Ascending aorta (tissue), 2 donors: ENCODE measurements around the gene ZNF865. TPM values are rescaled to one million over a fixed set of nuclear protein-coding genes. Genes with fewer than 3 reads are reported as not detected.

Experiments
- DNase-seq, 2 donors: peaks; one replicate each; pipeline ENCODE4 v3.0.0-alpha.2; 2019; ENCODE audit warnings: low spot score in 2 of 2
- H3K27ac ChIP-seq, 2 donors: fragments of 200-600 bp; sonication (generic); one replicate each; pipeline ENCODE4 v1.5.1; 2016 to 2017; ENCODE audit warnings: mild to moderate bottlenecking in 1 of 2
- H3K27me3 ChIP-seq: fragments of 200-600 bp; sonication (generic); one replicate; pipeline ENCODE4 v1.5.1; 2017
- H3K36me3 ChIP-seq, 2 donors: fragments of 200-600 bp; sonication (generic); one replicate each; pipeline ENCODE4 v1.5.1; 2016
- H3K4me1 ChIP-seq, 2 donors: fragments of 200-600 bp; sonication (generic); one replicate each; pipeline ENCODE4 v1.5.1; 2016 to 2017; ENCODE audit warnings: mild to moderate bottlenecking in 1 of 2
- H3K4me3 ChIP-seq, 2 donors: fragments of 200-600 bp; sonication (generic); one replicate each; pipeline ENCODE4 v1.5.1; 2016 to 2017; ENCODE audit warnings: mild to moderate bottlenecking in 1 of 2
- H3K9me3 ChIP-seq, 2 donors: fragments of 200-600 bp; sonication (generic); one replicate each; pipeline ENCODE4 v1.5.1; 2016
- intact Hi-C: fragments of 100-400 bp; cut with DNase I; formaldehyde crosslinking; loops from one replicate; pipeline ENCODE4 v1.15.1; 2023
- total RNA-seq: library from RNA; depleted of rRNA; stranded (reverse); fragments of >200 nt; gene quantifications from one replicate; pipeline ENCODE4 v1.1.0, GENCODE V29; 2016
- TF ChIP-seq, protein P1 (sequence below), 3 experiments: fragments of 200-600 bp in 2 of 3; fragments of 450-650 bp in 1 of 3; sonication (generic) in 2 of 3; IDR thresholded peaks; one replicate each; pipeline ENCODE4 v1.5.1; 2016 to 2019; ENCODE audit warnings: antibody characterized with exemption in 3 of 3, mild to moderate bottlenecking in 1 of 3, moderate library complexity in 1 of 3

Gene ZNF865
- total RNA-seq, 1 donor from 2014 or later, result 22.0 TPM

GRCh38 chr19:55643003-55643886 is 37.8 kb downstream of the ZNF865 start, which contains the start of gene ZNF581:
ZNF581 (plus strand) TSS chr19:55643649; CDS start chr19:55644572, 923 bp downstream.
- H3K27me3 ChIP-seq, result no peaks in the 10 kb centered on the region
- H3K27ac ChIP-seq, result peak within 1 kb of the TSS; percentile 89 to 98
- peak within 1 kb of the TSS; percentile 66 to 82 for H3K4me3 ChIP-seq
- H3K36me3 ChIP-seq, result peaks cover 3 to 10% of the 10 kb centered on the region in 2 donors
- no peaks in the 10 kb centered on the region for H3K9me3 ChIP-seq
- H3K4me1 ChIP-seq, result peaks cover 20 to 26% of the 10 kb centered on the region in 2 donors
- intact Hi-C loops, result no loop called here
- DNase-seq, result peak in 1 of 2 donors; percentile 87
- TF ChIP-seq, protein P1, sequence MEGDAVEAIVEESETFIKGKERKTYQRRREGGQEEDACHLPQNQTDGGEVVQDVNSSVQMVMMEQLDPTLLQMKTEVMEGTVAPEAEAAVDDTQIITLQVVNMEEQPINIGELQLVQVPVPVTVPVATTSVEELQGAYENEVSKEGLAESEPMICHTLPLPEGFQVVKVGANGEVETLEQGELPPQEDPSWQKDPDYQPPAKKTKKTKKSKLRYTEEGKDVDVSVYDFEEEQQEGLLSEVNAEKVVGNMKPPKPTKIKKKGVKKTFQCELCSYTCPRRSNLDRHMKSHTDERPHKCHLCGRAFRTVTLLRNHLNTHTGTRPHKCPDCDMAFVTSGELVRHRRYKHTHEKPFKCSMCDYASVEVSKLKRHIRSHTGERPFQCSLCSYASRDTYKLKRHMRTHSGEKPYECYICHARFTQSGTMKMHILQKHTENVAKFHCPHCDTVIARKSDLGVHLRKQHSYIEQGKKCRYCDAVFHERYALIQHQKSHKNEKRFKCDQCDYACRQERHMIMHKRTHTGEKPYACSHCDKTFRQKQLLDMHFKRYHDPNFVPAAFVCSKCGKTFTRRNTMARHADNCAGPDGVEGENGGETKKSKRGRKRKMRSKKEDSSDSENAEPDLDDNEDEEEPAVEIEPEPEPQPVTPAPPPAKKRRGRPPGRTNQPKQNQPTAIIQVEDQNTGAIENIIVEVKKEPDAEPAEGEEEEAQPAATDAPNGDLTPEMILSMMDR (IDR thresholded peaks at IDR 0.05), result no peak

DNA sequence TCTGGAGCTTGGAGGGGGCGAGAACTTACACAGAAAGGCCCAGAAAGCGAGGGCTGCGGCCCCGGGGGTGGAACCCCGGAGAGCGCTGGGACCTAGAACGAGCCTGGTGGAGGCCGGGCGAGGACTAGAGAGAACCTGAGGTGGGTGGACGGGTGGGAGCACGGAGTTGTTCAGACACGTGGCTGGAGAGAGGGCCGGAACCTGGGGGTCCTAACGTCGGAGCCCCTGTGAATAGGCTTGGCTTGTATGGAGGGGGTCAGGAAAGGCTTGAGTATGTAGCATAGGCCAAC is 38.4 kb downstream of the ZNF865 start:
- H3K4me3 ChIP-seq, result peak overlapping the region; percentile 66 to 82
- TF ChIP-seq, protein P1 (IDR thresholded peaks at IDR 0.05), result no peak
- no peaks in the 10 kb centered on the region for H3K27me3 ChIP-seq
- H3K27ac ChIP-seq, result peak overlapping the region; percentile 89 to 98
- peaks cover 3 to 10% of the 10 kb centered on the region in 2 donors for H3K36me3 ChIP-seq
- H3K9me3 ChIP-seq, result no peaks in the 10 kb centered on the region
- no peak for DNase-seq
- intact Hi-C loops, result no loop called here
- H3K4me1 ChIP-seq, result peaks cover 20 to 22% of the 10 kb centered on the region in 2 donors

DNA sequence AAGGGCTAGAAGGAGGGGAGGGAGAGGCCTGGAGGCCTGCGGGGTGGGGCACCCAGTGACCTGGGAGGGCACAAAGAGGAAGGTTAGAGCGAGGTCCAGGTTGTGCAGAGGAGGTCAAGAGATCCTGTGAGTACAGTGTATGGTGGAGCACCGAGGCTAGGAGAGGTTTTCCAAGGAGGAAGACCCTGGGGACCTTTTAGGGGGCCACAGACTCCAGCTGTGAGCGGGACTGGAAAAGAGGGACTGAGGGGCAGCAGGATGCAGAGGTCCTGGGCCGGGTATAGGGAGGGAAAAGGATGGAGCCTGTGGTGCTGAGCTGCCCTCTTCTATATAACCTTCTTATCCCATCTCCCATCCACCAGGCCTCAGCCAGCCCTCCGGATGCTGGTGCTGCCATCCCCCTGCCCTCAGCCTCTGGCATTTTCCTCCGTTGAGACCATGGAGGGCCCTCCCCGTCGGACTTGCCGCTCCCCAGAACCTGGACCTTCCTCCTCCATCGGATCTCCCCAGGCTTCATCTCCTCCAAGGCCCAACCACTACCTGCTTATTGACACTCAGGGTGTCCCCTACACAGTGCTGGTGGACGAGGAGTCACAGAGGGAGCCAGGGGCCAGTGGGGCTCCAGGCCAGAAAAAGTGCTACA is 38.9 kb downstream of the ZNF865 start:
- TF ChIP-seq, protein P1 (IDR thresholded peaks at IDR 0.05), result no peak
- intact Hi-C loops, result no loop called here
- Histone ChIP-seq H3K4me1 (peaks cover 20 to 22% of the 10 kb centered on the region in 2 donors), H3K27me3 (no peaks in the 10 kb centered on the region), H3K9me3 (no peaks in the 10 kb centered on the region), H3K4me3 (peak overlapping the region; percentile 66 to 82), H3K27ac (peak overlapping the region; percentile 89 to 98), H3K36me3 (peaks cover 3 to 10% of the 10 kb centered on the region in 2 donors)
- DNase-seq, result no peak

DNA sequence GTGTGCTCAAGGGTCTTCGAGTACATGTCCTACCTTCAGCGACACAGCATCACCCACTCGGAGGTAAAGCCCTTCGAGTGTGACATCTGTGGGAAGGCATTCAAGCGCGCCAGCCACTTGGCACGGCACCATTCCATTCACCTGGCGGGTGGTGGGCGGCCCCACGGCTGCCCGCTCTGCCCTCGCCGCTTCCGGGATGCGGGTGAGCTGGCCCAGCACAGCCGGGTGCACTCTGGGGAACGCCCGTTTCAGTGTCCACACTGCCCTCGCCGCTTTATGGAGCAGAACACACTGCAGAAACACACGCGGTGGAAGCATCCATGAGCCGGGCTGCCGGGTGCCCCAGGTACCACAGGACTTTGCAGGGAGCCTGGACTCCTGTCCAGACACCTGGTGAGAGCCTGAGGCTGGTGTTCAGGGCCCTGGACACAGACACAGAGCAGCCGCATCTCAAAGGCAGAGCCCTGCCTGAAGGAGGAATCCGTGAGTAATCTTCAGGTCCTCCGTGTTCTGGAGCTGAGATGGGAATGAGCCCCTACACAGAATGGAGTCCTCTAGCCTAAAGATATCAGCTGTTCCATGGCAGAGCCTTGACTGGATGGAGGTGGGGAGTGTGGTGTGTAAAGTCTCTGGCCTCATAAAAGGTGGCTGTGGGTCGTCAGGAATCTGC is 39.5 kb downstream of the ZNF865 start:
- Histone ChIP-seq H3K27ac (no peak overlapping the region), H3K36me3 (peaks cover 3 to 10% of the 10 kb centered on the region in 2 donors), H3K27me3 (no peaks in the 10 kb centered on the region), H3K9me3 (no peaks in the 10 kb centered on the region), H3K4me3 (peak overlapping the region in 1 of 2 donors; percentile 82), H3K4me1 (peaks cover 16 to 17% of the 10 kb centered on the region in 2 donors)
- intact Hi-C loops, result loop anchor here (5.0 kb wide), 1 partner anchor 258 kb away; the partner anchor contains the start of gene RPL28
- TF ChIP-seq, protein P1 (IDR thresholded peaks at IDR 0.05), result no peak
- DNase-seq, result no peak

DNA sequence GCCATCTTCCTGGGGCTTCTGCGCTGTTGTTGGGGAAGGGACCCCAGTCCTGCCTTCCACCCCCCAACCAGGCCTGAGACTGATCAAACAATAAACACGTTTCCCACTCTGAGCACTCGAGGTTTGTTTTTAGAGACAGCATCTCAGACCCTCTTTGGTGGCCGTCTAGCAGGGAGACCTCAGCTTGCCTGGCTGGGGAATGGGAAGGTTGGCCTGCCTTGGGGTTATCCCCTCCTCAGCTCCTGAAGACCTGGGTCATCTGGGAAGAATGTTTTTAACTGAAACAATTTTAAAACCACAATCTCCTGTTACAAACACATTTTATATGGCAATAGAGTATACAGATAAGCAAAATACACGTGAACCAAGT is 40.0 kb downstream of the ZNF865 start:
- DNase-seq, result no peak
- peaks cover 11 to 16% of the 10 kb centered on the region in 2 donors for H3K4me1 ChIP-seq
- no peak overlapping the region for H3K4me3 ChIP-seq
- peaks cover 3 to 10% of the 10 kb centered on the region in 2 donors for H3K36me3 ChIP-seq
- H3K9me3 ChIP-seq, result no peaks in the 10 kb centered on the region
- intact Hi-C loops, result loop anchor here (5.0 kb wide), 1 partner anchor 258 kb away; the partner anchor contains the start of gene RPL28
- H3K27ac ChIP-seq, result no peak overlapping the region
- no peaks in the 10 kb centered on the region for H3K27me3 ChIP-seq
- TF ChIP-seq, protein P1 (IDR thresholded peaks at IDR 0.05), result no peak
